ENCODE measurements around the gene CPTP. TPM values are rescaled to one million over a fixed set of nuclear protein-coding genes. Genes with fewer than 3 reads are reported as not detected.

CPTP gene
- polyA plus RNA-seq, 1 experiment, result 7.1 TPM

GRCh38 chr1:1357871-1358432 lies 33.4 kb downstream of the CPTP start:
- ChIA-PET POLR2A (interaction anchor here (0.9 to 2.4 kb wide), 3 partner anchors 10 to 17 kb away, joined by 3 to 16 read pairs (median 7); partner anchors contain the start of gene AURKAIP1), CTCF (no interaction called here)
- no peaks in the 10 kb centered on the region for H3K27me3 ChIP-seq (ENCODE audit: control insufficient read depth, insufficient read depth, low read length)
- H3K27ac ChIP-seq (ENCODE audit: low read depth, low read length), result peak overlapping the region; percentile 99
- TF ChIP-seq, protein P1, sequence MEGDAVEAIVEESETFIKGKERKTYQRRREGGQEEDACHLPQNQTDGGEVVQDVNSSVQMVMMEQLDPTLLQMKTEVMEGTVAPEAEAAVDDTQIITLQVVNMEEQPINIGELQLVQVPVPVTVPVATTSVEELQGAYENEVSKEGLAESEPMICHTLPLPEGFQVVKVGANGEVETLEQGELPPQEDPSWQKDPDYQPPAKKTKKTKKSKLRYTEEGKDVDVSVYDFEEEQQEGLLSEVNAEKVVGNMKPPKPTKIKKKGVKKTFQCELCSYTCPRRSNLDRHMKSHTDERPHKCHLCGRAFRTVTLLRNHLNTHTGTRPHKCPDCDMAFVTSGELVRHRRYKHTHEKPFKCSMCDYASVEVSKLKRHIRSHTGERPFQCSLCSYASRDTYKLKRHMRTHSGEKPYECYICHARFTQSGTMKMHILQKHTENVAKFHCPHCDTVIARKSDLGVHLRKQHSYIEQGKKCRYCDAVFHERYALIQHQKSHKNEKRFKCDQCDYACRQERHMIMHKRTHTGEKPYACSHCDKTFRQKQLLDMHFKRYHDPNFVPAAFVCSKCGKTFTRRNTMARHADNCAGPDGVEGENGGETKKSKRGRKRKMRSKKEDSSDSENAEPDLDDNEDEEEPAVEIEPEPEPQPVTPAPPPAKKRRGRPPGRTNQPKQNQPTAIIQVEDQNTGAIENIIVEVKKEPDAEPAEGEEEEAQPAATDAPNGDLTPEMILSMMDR (IDR thresholded peaks at IDR 0.05; ENCODE audit: low read depth, low read length), result no peak
- no peak for DNase-seq (ENCODE audit: low read depth, low spot score)
- H3K9me3 ChIP-seq (ENCODE audit: control insufficient read depth, insufficient read depth, low read length), result no peaks in the 10 kb centered on the region; the same call in 1 of the 2 replicates
- peak overlapping the region; percentile 84 for H3K4me3 ChIP-seq (ENCODE audit: low read depth, low read length)

- TF ChIP-seq, protein P1 (IDR thresholded peaks at IDR 0.05; ENCODE audit: low read depth, low read length), result no peak
- H3K27me3 ChIP-seq (ENCODE audit: control insufficient read depth, insufficient read depth, low read length), result no peaks in the 10 kb centered on the region
- CTCF ChIA-PET, result no interaction called here
- peak; percentile 58 for DNase-seq (ENCODE audit: low read depth, low spot score)
- no peaks in the 10 kb centered on the region; the same call in 1 of the 2 replicates for H3K9me3 ChIP-seq (ENCODE audit: control insufficient read depth, insufficient read depth, low read length)
- peak within 1 kb of the TSS; percentile 84 for H3K4me3 ChIP-seq (ENCODE audit: low read depth, low read length)
- POLR2A ChIA-PET, result interaction anchor here (1.0 to 2.4 kb wide), 3 partner anchors 11 to 16 kb away, joined by 5 to 16 read pairs (median 7); partner anchors contain the start of gene AURKAIP1
- H3K27ac ChIP-seq (ENCODE audit: low read depth, low read length), result peak within 1 kb of the TSS; percentile 99
Observed at GRCh38 chr1:1358433-1359271, 34.0 kb downstream of the CPTP start, which contains the start of gene MXRA8. MXRA8 (minus strand) TSS chr1:1358555; CDS start chr1:1358504, 51 bp downstream.

DNA sequence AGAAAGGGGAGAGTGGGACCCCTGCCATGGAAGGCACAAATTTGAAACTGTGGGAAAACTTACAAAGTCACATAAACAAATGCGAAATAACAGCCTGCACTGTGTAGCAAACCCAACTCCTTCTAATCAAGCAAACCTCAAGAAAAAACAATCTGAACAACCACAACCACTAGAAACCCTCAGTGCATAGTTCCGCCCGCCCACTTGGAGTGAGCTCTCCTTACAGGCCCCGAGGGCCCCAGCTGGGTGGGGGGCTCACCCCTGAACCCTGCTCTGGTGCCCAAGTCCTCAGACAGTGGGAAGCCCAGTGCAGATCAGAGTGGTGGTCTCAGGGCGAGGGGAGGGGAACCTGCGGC lies 34.7 kb downstream of the CPTP start:
- Histone ChIP-seq H3K9me3 (ENCODE audit: control insufficient read depth, insufficient read depth, low read length) (no peaks in the 10 kb centered on the region; the same call in 1 of the 2 replicates), H3K27ac (ENCODE audit: low read depth, low read length) (peak overlapping the region; percentile 99), H3K27me3 (ENCODE audit: control insufficient read depth, insufficient read depth, low read length) (no peaks in the 10 kb centered on the region), H3K4me3 (ENCODE audit: low read depth, low read length) (peak overlapping the region; percentile 84)
- CTCF ChIA-PET, result no interaction called here
- TF ChIP-seq, protein P1 (IDR thresholded peaks at IDR 0.05; ENCODE audit: low read depth, low read length), result no peak
- POLR2A ChIA-PET, result interaction anchor here (0.5 to 2.4 kb wide), 3 partner anchors 13 to 63 kb away, joined by 5 to 16 read pairs (median 7); partner anchors contain the start of gene AURKAIP1
- peak; percentile 47 for DNase-seq (ENCODE audit: low read depth, low spot score)

DNA sequence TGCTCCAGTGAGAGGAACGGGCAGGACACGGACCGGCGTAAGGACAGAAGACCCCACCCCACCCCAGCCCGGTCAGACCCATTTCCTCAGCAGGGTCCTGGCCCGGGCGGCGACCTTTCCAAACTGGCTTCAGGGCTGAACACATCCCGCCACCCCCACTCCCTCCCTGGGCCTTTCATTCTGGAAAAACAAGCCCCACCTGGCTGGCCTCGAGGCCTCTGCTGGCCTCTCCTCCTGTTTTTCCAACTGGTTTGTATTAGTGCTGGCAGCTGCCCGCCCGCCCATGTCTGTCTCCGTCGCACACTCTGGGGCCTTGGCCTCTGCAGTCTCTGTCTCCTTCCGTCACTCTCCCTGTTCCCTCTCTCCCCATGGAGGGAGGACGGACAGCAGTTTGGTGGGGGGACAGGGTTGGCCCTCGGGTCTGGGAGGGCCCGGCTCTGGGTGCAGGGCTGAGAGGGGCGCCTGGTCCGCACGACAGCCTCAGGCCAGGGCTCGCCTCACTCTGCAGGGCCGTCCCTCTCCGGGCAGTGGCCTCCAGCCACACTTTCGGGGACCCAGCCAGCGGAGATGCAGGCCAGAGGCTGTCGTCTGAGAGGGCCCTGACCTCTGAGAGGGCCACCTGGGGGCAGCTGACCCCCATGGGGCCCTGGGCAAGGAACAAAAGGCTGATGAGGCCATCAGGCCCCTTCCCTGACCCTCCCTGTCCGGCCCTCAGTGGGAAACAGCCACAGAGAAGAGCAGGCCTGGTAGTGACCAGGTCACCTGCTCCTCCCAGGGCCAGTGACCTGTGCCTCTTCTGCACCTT lies 35.3 kb downstream of the CPTP start:
- no peaks in the 10 kb centered on the region for H3K27me3 ChIP-seq (ENCODE audit: control insufficient read depth, insufficient read depth, low read length)
- no peak for DNase-seq (ENCODE audit: low read depth, low spot score)
- TF ChIP-seq, protein P1 (IDR thresholded peaks at IDR 0.05; ENCODE audit: low read depth, low read length), result no peak
- POLR2A ChIA-PET, result interaction anchor here (0.5 to 0.7 kb wide), 2 partner anchors 15 to 62 kb away, joined by 3 to 7 read pairs; partner anchors contain the start of gene AURKAIP1
- peak overlapping the region; percentile 99 for H3K27ac ChIP-seq (ENCODE audit: low read depth, low read length)
- no peaks in the 10 kb centered on the region; the same call in 1 of the 2 replicates for H3K9me3 ChIP-seq (ENCODE audit: control insufficient read depth, insufficient read depth, low read length)
- CTCF ChIA-PET, result no interaction called here
- H3K4me3 ChIP-seq (ENCODE audit: low read depth, low read length), result peak overlapping the region; percentile 4; the same call in 1 of the 2 replicates

Data from AG04450 (cell line).